Measurements from ENCODE around the gene APOBEC3B. TPM values are rescaled to one million over a fixed set of nuclear protein-coding genes. Genes with fewer than 3 reads are reported as not detected.

Gene APOBEC3B
- total RNA-seq, 1 experiment from 2014 or later = 11.3 TPM

DNA sequence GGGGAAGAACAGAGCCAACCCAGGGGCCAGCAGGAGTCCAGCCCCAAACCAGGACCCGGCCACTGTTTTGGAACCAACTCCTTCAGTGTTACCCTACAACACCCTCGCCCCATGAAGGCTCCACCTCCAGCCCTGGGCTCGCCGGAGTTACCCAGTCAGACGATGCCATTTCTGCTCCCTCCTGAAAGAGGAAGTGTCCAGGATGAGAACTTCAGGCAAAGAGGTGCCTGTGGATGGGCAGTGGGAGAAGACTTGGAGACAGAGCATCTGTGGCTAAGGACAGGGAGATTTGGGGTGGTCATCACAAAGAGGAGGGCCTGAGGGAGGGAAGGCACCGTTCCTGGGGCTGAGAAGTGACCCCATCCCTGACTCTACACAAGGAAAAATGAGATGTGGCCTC, 14.0 kb downstream of the APOBEC3B start:
- H3K79me2 ChIP-seq (ENCODE audit: low read length) = no peaks in the 10 kb centered on the region
- ATAC-seq (no peak), DNase-seq (no peak)
- no peaks in the 10 kb centered on the region for H3K9me2 ChIP-seq (replicated peaks; ENCODE audit: low read length)
- no TSS peak for BruUV-seq (replicated peaks)
- H3K27me3 ChIP-seq (ENCODE audit: low read length) = no peaks in the 10 kb centered on the region
- POLR2A ChIA-PET (ENCODE audit: unreplicated experiment) = no interaction called here
- H3K4me1 ChIP-seq (ENCODE audit: insufficient read depth, low read length) = no peaks in the 10 kb centered on the region
- no peak overlapping the region for H3K27ac ChIP-seq (ENCODE audit: low read length)
- TF ChIP-seq, protein P1, sequence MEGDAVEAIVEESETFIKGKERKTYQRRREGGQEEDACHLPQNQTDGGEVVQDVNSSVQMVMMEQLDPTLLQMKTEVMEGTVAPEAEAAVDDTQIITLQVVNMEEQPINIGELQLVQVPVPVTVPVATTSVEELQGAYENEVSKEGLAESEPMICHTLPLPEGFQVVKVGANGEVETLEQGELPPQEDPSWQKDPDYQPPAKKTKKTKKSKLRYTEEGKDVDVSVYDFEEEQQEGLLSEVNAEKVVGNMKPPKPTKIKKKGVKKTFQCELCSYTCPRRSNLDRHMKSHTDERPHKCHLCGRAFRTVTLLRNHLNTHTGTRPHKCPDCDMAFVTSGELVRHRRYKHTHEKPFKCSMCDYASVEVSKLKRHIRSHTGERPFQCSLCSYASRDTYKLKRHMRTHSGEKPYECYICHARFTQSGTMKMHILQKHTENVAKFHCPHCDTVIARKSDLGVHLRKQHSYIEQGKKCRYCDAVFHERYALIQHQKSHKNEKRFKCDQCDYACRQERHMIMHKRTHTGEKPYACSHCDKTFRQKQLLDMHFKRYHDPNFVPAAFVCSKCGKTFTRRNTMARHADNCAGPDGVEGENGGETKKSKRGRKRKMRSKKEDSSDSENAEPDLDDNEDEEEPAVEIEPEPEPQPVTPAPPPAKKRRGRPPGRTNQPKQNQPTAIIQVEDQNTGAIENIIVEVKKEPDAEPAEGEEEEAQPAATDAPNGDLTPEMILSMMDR (conservative IDR thresholded peaks at IDR 0.05; ENCODE audit: low read depth, low read length) = no peak
- TF ChIP-seq EZH2 (IDR thresholded peaks at IDR 0.05; ENCODE audit: low read length, unreplicated experiment) = no peak
- intact Hi-C loops (cut with micrococcal nuclease) = no loop called here
- H3K4me3 ChIP-seq (ENCODE audit: low read length) = no peak overlapping the region
- H2AFZ ChIP-seq (ENCODE audit: low read length) = no peak overlapping the region
- CTCF ChIA-PET = no interaction called here
- no peak overlapping the region for H3K9ac ChIP-seq (ENCODE audit: low read length)
- H3F3A ChIP-seq (ENCODE audit: low read length, unreplicated experiment) = no peaks in the 10 kb centered on the region
- H3K9me3 ChIP-seq (ENCODE audit: low read length) = no peaks in the 10 kb centered on the region
- H4K20me1 ChIP-seq (ENCODE audit: low read length) = no peaks in the 10 kb centered on the region
- H3K36me3 ChIP-seq (ENCODE audit: low read depth, low read length) = no peaks in the 10 kb centered on the region
- H3K4me2 ChIP-seq (ENCODE audit: low read length) = no peak overlapping the region

DNA sequence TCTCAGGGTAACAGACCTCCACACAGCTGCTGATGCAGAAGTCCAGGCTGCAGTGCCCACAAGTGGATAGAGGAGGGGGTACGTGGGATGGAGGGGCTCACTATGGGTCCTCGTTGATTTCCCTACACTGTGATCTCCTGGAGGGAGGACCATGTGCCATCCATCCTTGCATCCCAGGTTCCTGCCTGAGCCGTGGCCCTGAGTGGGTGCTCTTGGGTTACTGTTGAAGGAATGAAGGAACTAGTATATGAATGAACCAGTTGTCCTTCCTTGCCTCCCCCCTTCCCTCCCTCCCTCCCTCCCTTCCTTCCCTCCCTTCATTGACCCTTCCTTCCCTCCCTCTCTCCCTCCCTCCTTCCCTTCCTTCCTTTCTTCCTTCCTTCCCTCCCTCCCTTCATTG, 15.4 kb downstream of the APOBEC3B start:
- intact Hi-C loops (cut with micrococcal nuclease) = no loop called here
- POLR2A ChIA-PET (ENCODE audit: unreplicated experiment) = no interaction called here
- CTCF ChIA-PET = no interaction called here
- Histone ChIP-seq H3K4me3 (ENCODE audit: low read length) (no peak overlapping the region), H3K9me3 (ENCODE audit: low read length) (no peaks in the 10 kb centered on the region), H3K4me2 (ENCODE audit: low read length) (no peak overlapping the region), H3K27me3 (ENCODE audit: low read length) (no peaks in the 10 kb centered on the region), H3K9me2 (replicated peaks; ENCODE audit: low read length) (no peaks in the 10 kb centered on the region), H2AFZ (ENCODE audit: low read length) (no peak overlapping the region), H3K36me3 (ENCODE audit: low read depth, low read length) (no peaks in the 10 kb centered on the region), H4K20me1 (ENCODE audit: low read length) (no peaks in the 10 kb centered on the region), H3K27ac (ENCODE audit: low read length) (no peak overlapping the region), H3K79me2 (ENCODE audit: low read length) (no peaks in the 10 kb centered on the region), H3K9ac (ENCODE audit: low read length) (no peak overlapping the region), H3K4me1 (ENCODE audit: insufficient read depth, low read length) (no peaks in the 10 kb centered on the region), H3F3A (ENCODE audit: low read length, unreplicated experiment) (no peaks in the 10 kb centered on the region)
- TF ChIP-seq, protein P1 (conservative IDR thresholded peaks at IDR 0.05; ENCODE audit: low read depth, low read length) = no peak
- TF ChIP-seq EZH2phosphoT487 (IDR thresholded peaks at IDR 0.05; ENCODE audit: borderline replicate concordance, low read length) (no peak), EZH2 (IDR thresholded peaks at IDR 0.05; ENCODE audit: low read length, unreplicated experiment) (no peak)
- DNase-seq (no peak), ATAC-seq (no peak)
- no TSS peak for BruUV-seq (replicated peaks)

DNA sequence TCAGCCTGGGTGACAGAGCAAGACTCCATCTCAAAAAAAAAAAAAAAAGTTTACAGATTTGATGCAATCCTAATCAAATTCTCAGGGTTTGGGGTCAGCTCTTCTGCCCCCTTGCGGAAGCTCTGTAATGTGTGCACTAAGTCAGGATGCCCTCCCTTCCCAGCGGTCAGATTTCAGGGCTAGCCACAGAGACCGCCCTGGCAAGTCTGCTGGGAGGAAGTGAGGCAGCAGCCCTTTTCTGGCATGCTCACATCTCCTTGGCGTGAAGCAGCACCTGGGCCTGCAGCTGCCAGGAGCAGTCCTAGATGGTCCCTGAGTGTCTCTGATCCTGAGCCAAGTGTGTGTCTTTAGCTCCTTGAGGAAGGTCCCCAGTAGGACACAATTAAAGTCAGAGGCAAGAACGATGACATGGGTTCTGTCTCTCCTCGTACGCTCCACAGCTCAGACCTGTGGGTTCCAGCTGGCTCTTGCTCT, 21.1 kb downstream of the APOBEC3B start:
- Histone ChIP-seq H3F3A (ENCODE audit: low read length, unreplicated experiment) (no peaks in the 10 kb centered on the region), H3K9me2 (replicated peaks; ENCODE audit: low read length) (no peaks in the 10 kb centered on the region), H3K36me3 (ENCODE audit: low read depth, low read length) (no peaks in the 10 kb centered on the region), H3K9ac (ENCODE audit: low read length) (no peak overlapping the region), H3K27me3 (ENCODE audit: low read length) (no peaks in the 10 kb centered on the region), H3K9me3 (ENCODE audit: low read length) (no peaks in the 10 kb centered on the region), H2AFZ (ENCODE audit: low read length) (peak overlapping the region; percentile 20; the same call in 1 of the 2 replicates), H3K4me2 (ENCODE audit: low read length) (no peak overlapping the region), H3K4me1 (ENCODE audit: insufficient read depth, low read length) (peaks cover 5% of the 10 kb centered on the region), H3K27ac (ENCODE audit: low read length) (peak overlapping the region; percentile 36), H4K20me1 (ENCODE audit: low read length) (no peaks in the 10 kb centered on the region), H3K79me2 (ENCODE audit: low read length) (no peaks in the 10 kb centered on the region), H3K4me3 (ENCODE audit: low read length) (no peak overlapping the region)
- intact Hi-C loops (cut with micrococcal nuclease) = loop anchor here (1.0 to 5.0 kb wide), 2 partner anchors 133 to 236 kb away; no protein-coding TSS in a partner anchor
- peak; percentile 90 for DNase-seq
- BruUV-seq (replicated peaks) = no TSS peak
- ATAC-seq = peak; percentile 99
- TF ChIP-seq, protein P1 (conservative IDR thresholded peaks at IDR 0.05; ENCODE audit: low read depth, low read length) = peak; percentile 70
- no peak for TF ChIP-seq EZH2phosphoT487 (IDR thresholded peaks at IDR 0.05; ENCODE audit: borderline replicate concordance, low read length)
- ChIA-PET POLR2A (ENCODE audit: unreplicated experiment) (interaction anchor here (0.7 kb wide), 2 partner anchors 60 to 235 kb away, joined by 7 read pairs; no protein-coding TSS in a partner anchor), CTCF (interaction anchor here (0.6 to 1.3 kb wide), 5 partner anchors 21 to 234 kb away, joined by 4 to 10 read pairs (median 6); partner anchors contain the start of gene APOBEC3B)

Measured in PC-3 (cell line).